Coronary artery (tissue), 2 donors: ENCODE measurements around the gene P3R3URF.

Experiments
- DNase-seq: peaks from one replicate; pipeline ENCODE4 v3.0.0-alpha.2; 2017; ENCODE audit warnings: low spot score
- H3K27ac ChIP-seq, 2 donors: fragments of 200-600 bp; sonication (generic); one replicate each; pipeline ENCODE4 v1.5.1; 2016 to 2019
- H3K4me3 ChIP-seq: fragments of 200-600 bp; sonication (generic); 2 replicates; pipeline ENCODE4 v1.5.1; 2016; ENCODE audit warnings: mild to moderate bottlenecking, moderate library complexity
- TF ChIP-seq, protein P1 (sequence below): fragments of 200-600 bp; sonication (generic); IDR thresholded peaks from one replicate; pipeline ENCODE4 v1.5.1; 2019; ENCODE audit warnings: antibody characterized with exemption

P3R3URF gene

DNA sequence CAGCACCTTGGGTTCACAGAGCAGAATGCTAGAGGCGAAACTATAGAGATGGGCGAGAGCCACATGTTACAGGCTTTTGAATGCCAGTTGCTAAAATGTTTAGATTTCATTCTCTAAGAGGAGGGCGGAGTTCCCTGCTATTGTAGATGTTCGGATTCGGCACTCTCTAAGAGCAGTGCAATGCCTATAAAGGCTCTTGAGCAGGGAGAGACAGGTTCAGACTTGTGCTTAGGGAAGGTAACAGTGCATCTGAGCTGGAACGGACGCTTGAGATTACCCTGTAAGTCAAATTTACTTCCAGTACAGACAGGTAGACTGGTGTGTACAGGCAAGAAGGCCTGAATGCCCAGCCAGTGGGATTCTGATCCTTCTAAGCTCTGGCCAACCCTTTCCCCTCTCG, 42.2 kb upstream of the P3R3URF start:
- H3K4me3 ChIP-seq = no peak overlapping the region

DNA sequence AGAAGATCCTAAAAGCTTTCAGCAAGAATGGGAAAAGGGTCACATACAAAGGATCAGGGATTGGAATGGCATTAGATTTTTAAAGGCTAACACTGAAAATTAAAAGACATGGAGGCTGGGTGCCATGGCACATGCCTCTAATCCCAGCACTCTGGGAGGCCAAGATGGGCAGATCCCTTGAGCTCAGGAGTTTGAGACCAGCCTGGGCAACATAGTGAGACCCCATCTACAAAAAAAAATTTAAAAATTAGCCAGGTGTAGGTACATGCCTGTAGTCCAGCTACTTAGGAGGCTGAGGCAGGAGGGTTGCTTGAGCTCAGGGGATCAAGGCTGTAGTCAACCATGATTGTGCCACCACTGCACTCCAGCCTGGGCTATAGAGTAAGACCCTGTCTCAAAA, 39.2 kb upstream of the P3R3URF start:
- DNase-seq = no peak
- H3K4me3 ChIP-seq = no peak overlapping the region
- no peak overlapping the region for H3K27ac ChIP-seq
- TF ChIP-seq, protein P1, sequence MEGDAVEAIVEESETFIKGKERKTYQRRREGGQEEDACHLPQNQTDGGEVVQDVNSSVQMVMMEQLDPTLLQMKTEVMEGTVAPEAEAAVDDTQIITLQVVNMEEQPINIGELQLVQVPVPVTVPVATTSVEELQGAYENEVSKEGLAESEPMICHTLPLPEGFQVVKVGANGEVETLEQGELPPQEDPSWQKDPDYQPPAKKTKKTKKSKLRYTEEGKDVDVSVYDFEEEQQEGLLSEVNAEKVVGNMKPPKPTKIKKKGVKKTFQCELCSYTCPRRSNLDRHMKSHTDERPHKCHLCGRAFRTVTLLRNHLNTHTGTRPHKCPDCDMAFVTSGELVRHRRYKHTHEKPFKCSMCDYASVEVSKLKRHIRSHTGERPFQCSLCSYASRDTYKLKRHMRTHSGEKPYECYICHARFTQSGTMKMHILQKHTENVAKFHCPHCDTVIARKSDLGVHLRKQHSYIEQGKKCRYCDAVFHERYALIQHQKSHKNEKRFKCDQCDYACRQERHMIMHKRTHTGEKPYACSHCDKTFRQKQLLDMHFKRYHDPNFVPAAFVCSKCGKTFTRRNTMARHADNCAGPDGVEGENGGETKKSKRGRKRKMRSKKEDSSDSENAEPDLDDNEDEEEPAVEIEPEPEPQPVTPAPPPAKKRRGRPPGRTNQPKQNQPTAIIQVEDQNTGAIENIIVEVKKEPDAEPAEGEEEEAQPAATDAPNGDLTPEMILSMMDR = no peak

More for the DNA sequence above, 42.2 kb upstream of the P3R3URF start:
- TF ChIP-seq, protein P1 = no peak
- no peak for DNase-seq
- H3K27ac ChIP-seq = no peak overlapping the region

DNA sequence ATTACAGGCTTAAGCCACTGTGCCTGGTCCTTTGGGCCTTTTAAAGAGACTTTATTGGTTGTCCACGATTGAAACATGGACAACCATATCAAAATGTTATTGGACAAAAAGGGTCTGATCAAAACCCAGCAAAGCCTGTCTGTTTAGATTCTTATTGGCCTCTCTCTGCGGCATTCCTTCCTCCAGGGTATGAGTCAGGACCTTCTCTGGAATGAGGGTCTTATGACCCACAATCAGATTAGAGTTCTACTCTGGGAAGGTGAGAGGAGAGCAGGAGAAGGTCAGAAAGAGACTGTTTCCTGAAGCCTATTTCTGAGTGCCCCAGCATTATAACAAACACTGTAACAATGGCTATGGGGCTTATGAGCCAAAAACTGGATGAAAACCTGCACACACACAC, 34.8 kb upstream of the P3R3URF start:
- no peak for DNase-seq
- H3K27ac ChIP-seq = no peak overlapping the region
- no peak overlapping the region for H3K4me3 ChIP-seq
- TF ChIP-seq, protein P1 = no peak

DNA sequence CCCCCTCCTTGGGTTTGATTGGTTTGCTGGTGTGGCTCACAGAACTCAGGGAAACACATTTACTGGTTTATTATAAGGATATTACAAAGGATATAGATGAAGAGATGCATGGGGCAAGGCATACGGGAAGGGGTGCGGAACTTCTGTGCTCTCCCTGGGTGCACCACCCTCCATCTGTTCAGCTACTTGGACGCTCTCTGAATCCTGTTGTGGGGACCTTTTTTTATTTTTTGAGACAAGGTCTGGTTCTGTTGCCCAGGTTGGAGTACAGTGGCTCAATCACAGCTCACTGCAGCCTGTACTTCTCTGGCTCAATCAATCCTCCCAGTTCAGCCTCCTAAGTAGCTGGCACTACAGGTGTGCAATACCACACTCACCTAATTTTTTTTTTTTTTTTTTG, 34.3 kb upstream of the P3R3URF start:
- no peak overlapping the region for H3K27ac ChIP-seq
- DNase-seq = no peak
- H3K4me3 ChIP-seq = no peak overlapping the region
- TF ChIP-seq, protein P1 = no peak

DNA sequence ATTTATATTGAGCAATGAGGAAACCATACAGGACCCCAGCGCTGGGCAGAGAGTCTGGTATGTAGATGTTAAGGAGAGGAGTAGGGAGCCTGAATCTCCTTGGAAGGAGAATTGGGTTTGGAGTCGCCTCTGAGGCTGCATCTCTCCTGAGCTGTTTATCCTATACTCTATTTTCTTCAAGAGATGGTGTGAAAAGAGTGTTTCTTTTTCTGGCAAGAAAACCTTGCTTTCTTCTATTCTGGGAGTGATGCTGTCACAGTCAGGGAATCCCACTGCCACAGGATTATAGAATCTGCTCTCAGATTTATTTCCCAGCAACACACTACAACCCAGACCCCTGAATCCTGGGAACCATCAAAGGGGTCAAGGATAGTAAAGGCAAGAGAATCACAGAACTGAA, 30.1 kb upstream of the P3R3URF start:
- TF ChIP-seq, protein P1 = no peak
- Histone ChIP-seq H3K4me3 (no peak overlapping the region), H3K27ac (no peak overlapping the region)
- no peak for DNase-seq

DNA sequence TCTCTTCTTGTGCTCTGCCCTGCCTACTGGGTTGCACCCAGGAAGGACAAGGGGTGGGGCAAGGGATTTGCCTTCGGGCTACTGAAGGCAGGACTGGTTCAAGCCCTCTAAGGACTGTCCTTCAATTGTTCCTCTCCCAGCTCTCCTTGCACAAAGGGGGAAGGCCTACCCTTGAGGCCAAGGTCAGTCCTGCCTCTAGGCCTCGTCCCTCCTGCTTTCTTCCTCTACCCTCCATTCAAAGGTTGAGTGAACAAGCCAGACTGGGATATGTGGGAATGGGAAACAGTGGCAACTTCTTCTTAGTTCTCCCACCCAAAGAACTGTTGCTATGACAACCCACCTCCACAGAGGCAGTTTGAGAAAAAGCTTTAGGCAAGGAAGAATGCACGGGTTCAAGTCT, 29.5 kb upstream of the P3R3URF start:
- Histone ChIP-seq H3K4me3 (peak overlapping the region; percentile 93), H3K27ac (peak overlapping the region in 1 of 2 donors; percentile 94)
- DNase-seq = no peak
- TF ChIP-seq, protein P1 = no peak

DNA sequence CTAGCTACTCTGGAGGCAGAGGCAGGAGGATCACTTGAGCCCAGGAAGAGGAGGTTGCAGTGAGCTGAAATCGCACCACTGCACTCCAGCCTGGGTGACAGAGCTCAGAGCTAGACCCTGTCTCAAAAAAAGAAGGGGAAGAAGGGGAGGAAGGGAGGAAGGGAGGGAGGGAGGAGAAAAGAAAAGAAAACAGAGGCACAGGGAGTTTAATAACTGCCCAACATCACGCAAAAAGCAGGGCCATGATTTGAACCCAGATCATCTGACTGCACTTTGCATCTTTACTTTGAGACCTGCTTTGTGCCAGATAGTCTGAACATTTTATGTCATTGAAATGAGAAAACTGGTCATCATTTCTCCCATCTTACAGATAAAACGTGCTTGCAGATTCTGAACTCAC, 28.9 kb upstream of the P3R3URF start:
- Histone ChIP-seq H3K4me3 (peak overlapping the region; percentile 93), H3K27ac (peak overlapping the region; percentile 87 to 94)
- TF ChIP-seq, protein P1 = no peak
- no peak for DNase-seq
